HEK293 (cell line): Measurements from ENCODE around the gene FAM120B.

Source experiments
- CTCF ChIA-PET: fragments of 350-600 bp; formaldehyde crosslinking; extraction: SDS; loops from one replicate; lab custom pipeline; 2021; ENCODE audit warnings: antibody characterized with exemption; lab: Yijun Ruan, JAX
- POLR2A ChIA-PET: fragments of 300-600 bp; formaldehyde crosslinking; extraction: SDS; loops from one replicate; lab custom pipeline; 2020; ENCODE audit warnings: antibody characterized with exemption, inconsistent platforms; lab: Yijun Ruan, JAX
- H3K27ac ChIP-seq: fragments of 200-500 bp; sonication (Bioruptor generic); 2 replicates; pipeline ENCODE4 v1.5.1; 2014; ENCODE audit warnings: low read depth, low read length, control low read depth, inconsistent platforms; ENCODE audit errors: extremely low read depth
- H3K36me3 ChIP-seq, 2 experiments: fragments of 200-500 bp in 1 of 2; sonication (Bioruptor generic) in 1 of 2; 1 replicate in 1 of 2; 2 replicates in 1 of 2; pipeline ENCODE4 v1.5.1; 2014 to 2017; ENCODE audit warnings: inconsistent platforms in 2 of 2, low read length in 2 of 2; ENCODE audit not compliant: control insufficient read depth in 2 of 2, insufficient read depth in 1 of 2
- H3K4me1 ChIP-seq: fragments of 200-500 bp; sonication (Bioruptor generic); 2 replicates; pipeline ENCODE4 v1.5.1; 2014; ENCODE audit warnings: mild to moderate bottlenecking, low read length, inconsistent platforms; ENCODE audit not compliant: control insufficient read depth, insufficient read depth
- H3K4me3 ChIP-seq: 2 replicates; pipeline ENCODE4 v1.5.1; 2011; ENCODE audit warnings: low read depth, mild to moderate bottlenecking, control low read depth, low read length, moderate library complexity
- H3K9me3 ChIP-seq: fragments of 200-500 bp; sonication (Bioruptor generic); 2 replicates; pipeline ENCODE4 v1.5.1; 2014; ENCODE audit warnings: low read depth, low read length, inconsistent platforms; ENCODE audit not compliant: control insufficient read depth, insufficient read depth
- AEBP2 ChIP-seq: fragments of 450-650 bp; formaldehyde crosslinking; IDR thresholded peaks from 2 replicates; pipeline ENCODE4 v1.5.1; 2016; ENCODE audit warnings: missing biosample characterization, missing genetic modification characterization, borderline replicate concordance
- TCF7L2 ChIP-seq: IDR thresholded peaks from 2 replicates; pipeline ENCODE4 v1.6.1; 2011; ENCODE audit warnings: low read depth, mild to moderate bottlenecking, inconsistent platforms, low read length, moderate library complexity, borderline replicate concordance
- TRIM28 ChIP-seq: IDR thresholded peaks from 2 replicates; pipeline ENCODE4 v1.6.1; 2011; ENCODE audit warnings: low read length, control low read depth, borderline replicate concordance
- ZBTB17 ChIP-seq: fragments of 450-650 bp; formaldehyde crosslinking; IDR thresholded peaks from 2 replicates; pipeline ENCODE4 v1.5.1; 2016; ENCODE audit warnings: missing biosample characterization, missing genetic modification characterization
- ZFHX2 ChIP-seq: fragments of 450-650 bp; formaldehyde crosslinking; conservative IDR thresholded peaks from 2 replicates; pipeline ENCODE4 v1.5.1; 2016; ENCODE audit warnings: missing biosample characterization, missing genetic modification characterization
- ZNF157 ChIP-seq: fragments of 450-650 bp; formaldehyde crosslinking; IDR thresholded peaks from 2 replicates; pipeline ENCODE4 v1.5.1; 2016; ENCODE audit warnings: missing biosample characterization, missing genetic modification characterization
- ZNF169 ChIP-seq: fragments of 450-650 bp; formaldehyde crosslinking; IDR thresholded peaks from 2 replicates; pipeline ENCODE4 v1.5.1; 2016; ENCODE audit warnings: missing biosample characterization, missing genetic modification characterization
- ZNF280C ChIP-seq: fragments of 450-650 bp; formaldehyde crosslinking; IDR thresholded peaks from 2 replicates; pipeline ENCODE4 v1.5.1; 2016; ENCODE audit warnings: missing biosample characterization, missing genetic modification characterization
- ZNF404 ChIP-seq: fragments of 450-650 bp; formaldehyde crosslinking; IDR thresholded peaks from 2 replicates; pipeline ENCODE4 v1.5.1; 2017; ENCODE audit warnings: missing biosample characterization, missing genetic modification characterization
- ZNF501 ChIP-seq: fragments of 450-650 bp; formaldehyde crosslinking; IDR thresholded peaks from 2 replicates; pipeline ENCODE4 v1.5.1; 2016; ENCODE audit warnings: missing biosample characterization, missing genetic modification characterization
- ZNF530 ChIP-seq: fragments of 450-650 bp; formaldehyde crosslinking; IDR thresholded peaks from 2 replicates; pipeline ENCODE4 v1.5.1; 2016; ENCODE audit warnings: low read depth, missing biosample characterization, missing genetic modification characterization
- ZNF549 ChIP-seq: fragments of 450-650 bp; IDR thresholded peaks from 2 replicates; pipeline ENCODE4 v1.5.1; 2018; ENCODE audit warnings: missing biosample characterization, missing genetic modification characterization, mild to moderate bottlenecking, inconsistent platforms, moderate library complexity
- ZNF623 ChIP-seq: fragments of 450-650 bp; formaldehyde crosslinking; IDR thresholded peaks from 2 replicates; pipeline ENCODE4 v1.5.1; 2016; ENCODE audit warnings: missing biosample characterization, missing genetic modification characterization
- ZNF677 ChIP-seq: fragments of 450-650 bp; IDR thresholded peaks from 2 replicates; pipeline ENCODE4 v1.5.0; 2018; ENCODE audit warnings: missing biosample characterization, mild to moderate bottlenecking, missing genetic modification characterization, moderate library complexity
- ZNF701 ChIP-seq: fragments of 450-650 bp; formaldehyde crosslinking; IDR thresholded peaks from 2 replicates; pipeline ENCODE4 v1.5.1; 2016; ENCODE audit warnings: missing biosample characterization, missing genetic modification characterization
- ZNF791 ChIP-seq: fragments of 450-650 bp; formaldehyde crosslinking; IDR thresholded peaks from 2 replicates; pipeline ENCODE4 v1.5.1; 2016; ENCODE audit warnings: missing biosample characterization, missing genetic modification characterization
- ZSCAN4 ChIP-seq: fragments of 450-650 bp; formaldehyde crosslinking; IDR thresholded peaks from 2 replicates; pipeline ENCODE4 v1.5.1; 2017; ENCODE audit warnings: missing biosample characterization, missing genetic modification characterization
- TF ChIP-seq, protein P1 (sequence below): fragments of 450-650 bp; formaldehyde crosslinking; IDR thresholded peaks from 2 replicates; pipeline ENCODE4 v1.5.1; 2016; ENCODE audit warnings: missing biosample characterization, missing genetic modification characterization, borderline replicate concordance
- TF ChIP-seq, protein P2 (sequence below): fragments of 450-650 bp; formaldehyde crosslinking; IDR thresholded peaks from 2 replicates; pipeline ENCODE4 v1.5.1; 2016; ENCODE audit warnings: missing biosample characterization, missing genetic modification characterization

The FAM120B gene

GRCh38 chr6:170416959-170417606 lies 110.5 kb downstream of the FAM120B start (continued):
- TF ChIP-seq, protein P1, sequence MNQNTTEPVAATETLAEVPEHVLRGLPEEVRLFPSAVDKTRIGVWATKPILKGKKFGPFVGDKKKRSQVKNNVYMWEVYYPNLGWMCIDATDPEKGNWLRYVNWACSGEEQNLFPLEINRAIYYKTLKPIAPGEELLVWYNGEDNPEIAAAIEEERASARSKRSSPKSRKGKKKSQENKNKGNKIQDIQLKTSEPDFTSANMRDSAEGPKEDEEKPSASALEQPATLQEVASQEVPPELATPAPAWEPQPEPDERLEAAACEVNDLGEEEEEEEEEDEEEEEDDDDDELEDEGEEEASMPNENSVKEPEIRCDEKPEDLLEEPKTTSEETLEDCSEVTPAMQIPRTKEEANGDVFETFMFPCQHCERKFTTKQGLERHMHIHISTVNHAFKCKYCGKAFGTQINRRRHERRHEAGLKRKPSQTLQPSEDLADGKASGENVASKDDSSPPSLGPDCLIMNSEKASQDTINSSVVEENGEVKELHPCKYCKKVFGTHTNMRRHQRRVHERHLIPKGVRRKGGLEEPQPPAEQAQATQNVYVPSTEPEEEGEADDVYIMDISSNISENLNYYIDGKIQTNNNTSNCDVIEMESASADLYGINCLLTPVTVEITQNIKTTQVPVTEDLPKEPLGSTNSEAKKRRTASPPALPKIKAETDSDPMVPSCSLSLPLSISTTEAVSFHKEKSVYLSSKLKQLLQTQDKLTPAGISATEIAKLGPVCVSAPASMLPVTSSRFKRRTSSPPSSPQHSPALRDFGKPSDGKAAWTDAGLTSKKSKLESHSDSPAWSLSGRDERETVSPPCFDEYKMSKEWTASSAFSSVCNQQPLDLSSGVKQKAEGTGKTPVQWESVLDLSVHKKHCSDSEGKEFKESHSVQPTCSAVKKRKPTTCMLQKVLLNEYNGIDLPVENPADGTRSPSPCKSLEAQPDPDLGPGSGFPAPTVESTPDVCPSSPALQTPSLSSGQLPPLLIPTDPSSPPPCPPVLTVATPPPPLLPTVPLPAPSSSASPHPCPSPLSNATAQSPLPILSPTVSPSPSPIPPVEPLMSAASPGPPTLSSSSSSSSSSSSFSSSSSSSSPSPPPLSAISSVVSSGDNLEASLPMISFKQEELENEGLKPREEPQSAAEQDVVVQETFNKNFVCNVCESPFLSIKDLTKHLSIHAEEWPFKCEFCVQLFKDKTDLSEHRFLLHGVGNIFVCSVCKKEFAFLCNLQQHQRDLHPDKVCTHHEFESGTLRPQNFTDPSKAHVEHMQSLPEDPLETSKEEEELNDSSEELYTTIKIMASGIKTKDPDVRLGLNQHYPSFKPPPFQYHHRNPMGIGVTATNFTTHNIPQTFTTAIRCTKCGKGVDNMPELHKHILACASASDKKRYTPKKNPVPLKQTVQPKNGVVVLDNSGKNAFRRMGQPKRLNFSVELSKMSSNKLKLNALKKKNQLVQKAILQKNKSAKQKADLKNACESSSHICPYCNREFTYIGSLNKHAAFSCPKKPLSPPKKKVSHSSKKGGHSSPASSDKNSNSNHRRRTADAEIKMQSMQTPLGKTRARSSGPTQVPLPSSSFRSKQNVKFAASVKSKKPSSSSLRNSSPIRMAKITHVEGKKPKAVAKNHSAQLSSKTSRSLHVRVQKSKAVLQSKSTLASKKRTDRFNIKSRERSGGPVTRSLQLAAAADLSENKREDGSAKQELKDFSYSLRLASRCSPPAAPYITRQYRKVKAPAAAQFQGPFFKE: no peak
- no peak for TF ChIP-seq ZFHX2 (tag by site-specific recombination)
- no peak for TF ChIP-seq ZBTB17 (tag by site-specific recombination)

DNA sequence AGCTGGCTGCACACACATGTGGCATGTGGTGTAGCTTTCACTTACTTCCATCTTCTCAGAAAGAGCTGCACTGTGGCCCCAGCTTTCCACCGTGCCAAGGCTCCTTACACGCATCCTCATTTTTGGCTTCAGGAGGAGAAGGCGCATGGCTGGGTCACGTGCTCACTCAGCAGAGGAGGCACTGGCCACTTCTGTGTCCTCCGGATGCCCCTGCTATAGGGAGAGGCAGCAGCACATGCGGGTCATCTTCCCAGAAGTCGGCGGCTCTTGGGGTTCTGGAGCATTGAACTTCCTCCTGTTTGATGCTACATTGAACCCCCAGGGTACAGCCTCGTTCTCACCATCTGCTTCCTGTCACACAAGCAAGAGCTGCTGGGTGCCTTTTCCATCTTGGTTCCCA lies 111.3 kb downstream of the FAM120B start:
- ChIA-PET POLR2A (no interaction called here), CTCF (no interaction called here)
- H3K4me3 ChIP-seq: no peak overlapping the region
- no peaks in the 10 kb centered on the region for H3K9me3 ChIP-seq
- no peaks in the 10 kb centered on the region for H3K4me1 ChIP-seq
- TF ChIP-seq ZNF530 (tag by site-specific recombination): no peak
- H3K36me3 ChIP-seq: no peaks in the 10 kb centered on the region
- no peak overlapping the region for H3K27ac ChIP-seq

GRCh38 chr6:170420283-170420682 lies 113.7 kb downstream of the FAM120B start:
- no peak overlapping the region for H3K4me3 ChIP-seq
- H3K9me3 ChIP-seq: no peaks in the 10 kb centered on the region
- no peak overlapping the region for H3K27ac ChIP-seq
- no peaks in the 10 kb centered on the region for H3K4me1 ChIP-seq
- ChIA-PET CTCF (no interaction called here), POLR2A (no interaction called here)
- H3K36me3 ChIP-seq: no peaks in the 10 kb centered on the region
- TF ChIP-seq AEBP2 (tag by site-specific recombination) (no peak), ZNF677 (tag by site-specific recombination) (no peak), ZNF280C (tag by site-specific recombination) (no peak), ZNF157 (no peak), TCF7L2 (no peak), ZNF501 (tag by site-specific recombination) (no peak), ZFHX2 (tag by site-specific recombination) (no peak), ZNF623 (tag by site-specific recombination) (no peak), ZNF701 (tag by site-specific recombination) (no peak), TRIM28 (no peak), ZNF549 (tag by site-specific recombination) (no peak), ZNF169 (tag by site-specific recombination) (no peak), ZNF791 (tag by site-specific recombination) (no peak), ZSCAN4 (tag by site-specific recombination) (no peak), ZNF404 (tag by site-specific recombination) (no peak)
- TF ChIP-seq, protein P2, sequence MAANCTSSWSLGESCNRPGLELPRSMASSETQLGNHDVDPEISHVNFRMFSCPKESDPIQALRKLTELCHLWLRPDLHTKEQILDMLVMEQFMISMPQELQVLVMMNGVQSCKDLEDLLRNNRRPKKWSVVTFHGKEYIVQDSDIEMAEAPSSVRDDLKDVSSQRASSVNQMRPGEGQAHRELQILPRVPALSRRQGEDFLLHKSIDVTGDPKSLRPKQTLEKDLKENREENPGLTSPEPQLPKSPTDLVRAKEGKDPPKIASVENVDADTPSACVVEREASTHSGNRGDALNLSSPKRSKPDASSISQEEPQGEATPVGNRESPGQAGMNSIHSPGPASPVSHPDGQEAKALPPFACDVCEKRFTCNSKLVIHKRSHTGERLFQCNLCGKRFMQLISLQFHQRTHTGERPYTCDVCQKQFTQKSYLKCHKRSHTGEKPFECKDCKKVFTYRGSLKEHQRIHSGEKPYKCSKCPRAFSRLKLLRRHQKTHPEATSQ (tag by site-specific recombination): no peak
